Kidney capillary endothelial cell (primary cell): ENCODE measurements around the gene PRKN.

Source experiments
- DNase-seq: peaks from one replicate; pipeline ENCODE4 v3.0.0-alpha.2; 2018; ENCODE audit warnings: low spot score

The PRKN gene

DNA sequence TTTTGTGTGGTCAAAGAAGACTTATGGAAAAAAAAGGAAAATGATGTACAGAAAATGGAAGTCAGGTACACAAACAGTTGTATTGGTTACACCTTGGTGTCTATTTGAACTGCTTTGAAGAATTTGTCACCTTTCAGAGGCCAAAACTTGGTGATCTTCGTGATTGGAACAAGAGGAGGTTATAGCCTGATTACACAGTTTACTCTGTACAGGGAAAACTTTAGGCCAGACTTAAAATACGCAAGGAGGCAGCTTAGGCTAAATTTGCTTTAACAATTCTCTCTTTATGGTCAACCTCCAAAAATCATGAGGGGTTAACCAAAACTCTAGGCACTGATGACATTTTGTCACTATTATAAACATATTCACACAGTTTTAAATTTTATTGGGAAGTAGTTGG is 353.7 kb downstream of the PRKN start:
- DNase-seq: no peak

DNA sequence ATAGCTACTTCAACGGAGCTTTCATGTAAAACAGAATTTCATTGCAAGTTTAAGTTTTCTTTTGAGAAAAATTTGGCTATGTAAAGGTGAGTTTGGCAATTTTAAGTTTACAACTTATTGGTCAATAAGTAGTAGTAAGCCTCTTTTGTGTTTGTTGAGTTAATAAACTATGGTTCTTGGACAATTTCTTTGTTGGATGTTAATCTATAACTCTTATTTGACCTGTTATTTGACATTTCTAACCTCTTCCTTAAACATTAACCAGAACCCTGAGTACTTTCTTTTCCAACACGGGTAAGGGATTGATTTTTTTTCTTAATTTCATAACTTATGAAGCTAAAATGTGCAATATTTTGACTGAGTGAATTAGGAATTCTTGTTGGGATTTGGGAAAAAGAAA is 354.4 kb downstream of the PRKN start:
- DNase-seq: no peak

GRCh38 chr6:162372106-162372505 is 355.5 kb downstream of the PRKN start:
- no peak for DNase-seq

DNA sequence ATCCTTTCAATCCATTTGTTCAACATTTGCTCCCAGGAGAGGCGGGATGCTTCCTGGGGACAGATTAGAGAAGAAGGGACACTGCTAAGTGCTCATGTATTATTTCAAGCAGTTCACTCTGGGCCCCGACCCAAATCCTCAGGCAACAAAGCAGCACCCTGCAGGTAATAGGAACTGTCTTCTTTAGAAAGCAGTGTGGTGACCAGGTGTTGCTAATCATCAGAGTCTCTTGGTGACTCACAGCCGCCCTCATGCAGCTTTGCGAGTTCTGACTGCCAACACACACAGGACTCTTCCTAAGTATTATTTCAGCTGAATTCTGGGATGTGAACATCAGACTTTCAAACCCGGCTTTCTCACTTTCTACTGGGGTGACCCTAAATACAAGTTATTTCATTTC is 356.4 kb downstream of the PRKN start:
- DNase-seq: no peak

- DNase-seq: no peak
These were observed 358.5 kb downstream of the PRKN start for GRCh38 chr6:162369091-162369490.

- no peak for DNase-seq
These were observed 363.1 kb downstream of the PRKN start for GRCh38 chr6:162364488-162364887.

- no peak for DNase-seq
These were observed 363.8 kb downstream of the PRKN start for GRCh38 chr6:162363757-162364156.

- no peak for DNase-seq
These were observed 366.5 kb downstream of the PRKN start for GRCh38 chr6:162360901-162361567.

- DNase-seq: no peak
These were observed 368.9 kb downstream of the PRKN start for GRCh38 chr6:162358625-162359024.

GRCh38 chr6:162345051-162345511 is 382.5 kb downstream of the PRKN start:
- no peak for DNase-seq

GRCh38 chr6:162344646-162345010 is 382.9 kb downstream of the PRKN start:
- no peak for DNase-seq

GRCh38 chr6:162343936-162344645 is 383.5 kb downstream of the PRKN start:
- no peak for DNase-seq

DNA sequence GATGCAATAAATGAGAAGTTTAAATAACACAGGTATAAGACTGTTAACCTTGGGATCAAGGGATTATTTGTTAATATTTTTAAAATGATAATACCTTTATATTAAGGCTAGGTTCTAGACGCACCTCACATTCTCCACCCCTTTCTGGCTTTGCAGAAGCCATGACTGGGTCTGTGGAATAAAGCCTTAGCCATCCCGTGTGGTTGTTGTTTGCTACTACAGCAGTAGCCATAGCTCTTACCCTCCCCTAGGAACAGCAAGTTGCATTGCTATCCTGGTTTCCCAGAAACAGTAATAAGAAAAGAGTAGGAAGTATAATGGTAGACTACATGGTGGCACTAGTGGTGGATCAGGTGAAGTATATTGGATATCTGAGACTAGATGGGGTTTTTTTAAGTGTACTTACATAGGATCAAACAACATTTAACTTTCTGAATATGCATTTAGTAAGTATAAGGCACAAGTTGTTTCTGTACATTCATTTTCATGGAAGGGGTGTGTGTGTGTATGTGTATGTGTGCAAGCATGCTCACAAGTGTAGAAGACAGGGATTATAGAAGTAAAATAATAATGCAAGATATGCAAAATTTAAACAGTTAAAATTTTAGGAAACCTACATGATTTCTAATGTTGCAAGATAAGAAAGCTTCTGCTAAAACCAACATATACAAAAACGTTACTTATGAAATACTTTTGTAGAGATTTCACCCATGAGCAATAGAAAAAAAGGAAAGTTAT is 384.2 kb downstream of the PRKN start:
- DNase-seq: no peak

DNA sequence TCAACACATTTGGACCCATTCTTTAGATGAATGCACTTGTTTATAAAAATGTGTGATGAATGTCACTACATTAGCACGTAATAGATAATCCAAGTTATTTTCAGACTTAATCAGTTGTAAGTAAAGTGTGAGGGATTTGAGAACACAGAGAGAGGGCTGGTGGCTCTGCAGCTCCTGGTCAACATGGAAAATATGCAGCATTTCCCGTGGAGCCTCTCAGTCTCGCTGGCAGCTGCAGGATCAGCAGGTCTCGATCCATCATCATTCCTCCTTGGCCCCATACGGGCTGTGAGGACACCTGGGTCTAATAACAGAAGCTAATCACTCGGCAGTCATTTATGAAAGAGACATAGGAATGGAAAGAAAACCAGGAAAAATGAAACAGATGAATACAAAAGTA is 390.2 kb downstream of the PRKN start:
- no peak for DNase-seq

DNA sequence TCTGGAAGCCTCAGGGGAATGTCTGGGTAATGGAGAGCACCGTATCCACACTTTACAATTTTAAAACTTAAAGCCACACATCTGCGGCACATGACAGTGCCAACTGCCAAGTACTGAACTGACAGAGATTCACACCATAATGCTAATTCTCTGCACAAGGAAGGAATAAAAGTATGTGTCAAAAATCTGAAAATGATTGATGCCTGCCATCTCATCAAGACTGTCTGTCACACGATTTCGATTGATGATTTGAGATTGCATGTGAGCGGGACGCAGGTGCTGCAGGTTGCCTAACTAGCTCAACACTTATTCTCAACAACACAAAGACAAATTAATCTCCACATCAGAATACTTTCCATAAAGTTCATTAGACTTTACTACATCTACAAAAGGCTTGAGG is 391.2 kb downstream of the PRKN start:
- DNase-seq: no peak

DNA sequence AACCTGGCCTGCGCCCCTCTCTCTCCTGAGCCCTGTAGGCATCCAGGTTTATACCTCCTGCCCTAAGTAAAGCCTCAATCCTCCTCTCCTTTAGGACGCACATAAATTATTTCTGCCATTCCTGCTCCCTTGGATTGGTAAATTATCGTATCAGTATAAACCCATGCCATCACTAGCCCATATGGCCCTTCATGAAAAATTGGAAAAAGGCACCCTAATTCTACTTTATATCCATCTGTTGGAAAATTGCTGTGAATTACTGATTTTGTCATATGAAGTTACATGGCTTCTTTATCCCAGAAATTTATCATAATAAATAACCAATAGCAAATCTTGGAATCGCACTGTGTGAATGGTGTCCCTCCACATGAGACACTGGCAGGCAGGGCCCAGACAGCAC is 395.2 kb downstream of the PRKN start:
- no peak for DNase-seq

- no peak for DNase-seq
These were observed 395.7 kb downstream of the PRKN start for GRCh38 chr6:162331911-162332310.

- DNase-seq: no peak
These were observed 401.7 kb downstream of the PRKN start for GRCh38 chr6:162325826-162326225.

- DNase-seq: no peak
These were observed 402.5 kb downstream of the PRKN start for GRCh38 chr6:162325051-162325450.

- no peak for DNase-seq
These were observed 412.3 kb downstream of the PRKN start for GRCh38 chr6:162315291-162315690.

DNA sequence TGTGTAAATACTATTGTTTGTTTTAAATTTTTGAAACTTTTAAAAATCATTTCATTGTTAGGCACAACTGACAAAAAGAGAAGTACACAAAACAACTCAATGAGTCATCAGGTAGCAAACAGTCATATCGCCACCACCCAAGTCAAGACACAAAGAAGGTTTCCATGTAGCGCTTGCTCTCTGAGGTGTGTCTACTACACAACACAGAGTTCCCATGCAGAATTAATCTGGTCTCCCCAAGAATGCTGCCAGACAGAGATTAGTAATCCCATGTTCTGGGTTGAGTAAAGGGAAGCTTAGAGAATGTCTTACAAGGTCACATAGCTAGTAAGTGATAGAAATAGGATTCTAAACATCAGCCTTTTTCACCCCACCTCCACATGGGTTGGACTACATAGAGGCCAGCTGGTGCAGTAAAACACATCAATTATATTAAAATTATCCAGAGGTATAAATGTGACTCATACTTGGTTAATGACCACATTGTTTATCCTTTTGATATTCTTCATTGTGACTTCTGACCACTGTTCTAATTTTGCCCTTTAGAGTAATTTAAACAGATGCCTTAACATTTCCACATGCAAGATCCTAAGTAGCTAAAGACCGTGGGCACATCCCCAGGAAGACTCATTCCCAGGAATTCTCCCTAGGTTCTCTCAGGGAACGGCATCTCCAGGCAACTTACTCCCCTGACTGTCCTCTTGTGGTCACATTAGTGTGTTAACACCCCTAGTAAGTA is 413.5 kb downstream of the PRKN start:
- no peak for DNase-seq

DNA sequence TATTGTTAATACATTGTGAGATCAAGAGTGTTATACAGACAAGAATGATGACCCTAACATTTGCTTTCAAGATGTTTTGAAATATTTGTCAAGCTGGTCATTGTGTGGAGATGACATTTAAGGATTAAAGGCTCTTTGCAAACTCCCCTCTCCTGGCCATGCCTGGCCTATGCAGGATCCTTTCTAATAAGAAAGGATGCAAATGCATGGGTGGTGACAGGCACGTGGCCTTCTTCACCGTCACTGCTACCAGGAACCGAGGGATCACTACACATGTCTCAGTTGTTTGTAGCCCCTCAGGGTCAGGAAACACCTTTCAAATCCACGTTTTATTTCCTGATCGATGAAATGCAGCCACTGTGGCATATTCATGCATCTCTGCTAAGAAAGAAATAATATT is 419.7 kb downstream of the PRKN start:
- no peak for DNase-seq

GRCh38 chr6:162306616-162307015 is 420.9 kb downstream of the PRKN start:
- no peak for DNase-seq
